KOPT-K1 (cell line): ENCODE results near the gene PTPN1.

ENCODE experiments used
- H3K27ac ChIP-seq: fragments of 200-600 bp; sonication (generic); 2 replicates; pipeline ENCODE4 v1.5.1; 2016; ENCODE audit warnings: antibody characterized with exemption, mild to moderate bottlenecking, low read depth, low read length; ENCODE audit not compliant: poor library complexity, severe bottlenecking
- H3K36me3 ChIP-seq: fragments of 200-600 bp; sonication (generic); 2 replicates; pipeline ENCODE4 v1.5.1; 2017; ENCODE audit warnings: antibody characterized with exemption, mild to moderate bottlenecking, low read length, moderate library complexity; ENCODE audit not compliant: insufficient read depth
- H3K9me3 ChIP-seq: fragments of 200-600 bp; sonication (generic); 2 replicates; pipeline ENCODE4 v1.5.1; 2017; ENCODE audit warnings: antibody characterized with exemption, low read length, mild to moderate bottlenecking; ENCODE audit not compliant: insufficient read depth, poor library complexity, severe bottlenecking

The PTPN1 gene

DNA sequence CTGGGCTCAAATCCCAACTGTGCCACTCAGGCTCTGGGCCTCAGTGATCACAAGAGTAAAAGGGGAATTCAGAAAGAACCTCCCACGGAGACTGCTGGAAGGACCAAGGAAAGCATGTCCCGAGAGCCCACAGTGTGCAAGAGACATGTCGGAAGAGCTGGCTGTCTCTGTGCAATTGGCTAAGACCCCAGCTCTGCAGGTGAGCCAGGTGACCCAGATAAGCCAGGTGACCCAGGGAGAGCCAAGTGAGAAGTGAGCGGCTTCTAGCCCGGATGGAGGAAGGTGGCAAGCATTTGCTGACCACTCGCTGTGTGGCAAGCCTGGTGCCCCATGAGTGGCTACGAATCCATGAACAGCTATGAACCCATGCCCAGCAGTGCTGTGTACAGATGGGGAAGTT lies 122.1 kb downstream of the PTPN1 start:
- Histone ChIP-seq H3K9me3 (no peaks in the 10 kb centered on the region), H3K27ac (no peak overlapping the region), H3K36me3 (no peaks in the 10 kb centered on the region)

DNA sequence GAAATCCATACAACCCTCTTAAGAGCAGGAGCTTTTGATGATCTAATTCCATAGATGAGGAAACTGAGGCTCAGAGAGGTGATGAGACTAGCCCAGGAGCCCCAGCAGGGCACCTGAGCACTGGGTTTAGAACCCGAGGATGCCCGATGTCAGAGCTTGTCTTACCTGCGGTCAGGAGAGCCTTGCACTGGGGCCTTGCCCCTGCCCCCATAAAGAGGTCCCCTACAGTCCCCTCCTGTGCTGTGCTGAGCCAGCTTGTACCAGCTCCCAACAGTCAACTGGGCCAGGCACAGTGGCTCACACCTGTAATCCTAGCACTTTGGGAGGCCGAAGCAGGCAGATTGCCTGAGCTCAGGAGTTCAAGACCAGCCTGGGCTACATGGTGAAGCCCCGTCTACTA lies 122.5 kb downstream of the PTPN1 start:
- Histone ChIP-seq H3K9me3 (no peaks in the 10 kb centered on the region), H3K27ac (no peak overlapping the region), H3K36me3 (no peaks in the 10 kb centered on the region)

DNA sequence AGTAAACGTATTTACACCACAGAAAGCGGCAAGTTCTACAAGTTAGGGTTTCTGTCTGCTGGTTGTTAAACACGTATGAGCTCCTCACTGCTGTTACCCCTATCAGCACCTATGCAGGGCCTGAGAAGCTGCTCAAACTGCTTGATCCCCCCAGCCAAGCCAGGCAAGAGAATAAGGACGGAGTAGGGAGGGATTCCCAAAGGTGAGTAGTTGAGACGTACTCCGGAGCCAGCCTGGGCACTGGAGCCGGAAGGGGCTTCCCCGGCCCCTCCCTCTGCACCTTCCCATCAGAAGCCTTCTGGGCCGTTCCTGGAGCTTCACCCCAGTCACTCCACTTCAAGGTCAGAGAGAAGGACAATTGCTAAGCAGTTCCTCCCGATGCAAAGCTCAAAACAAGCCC lies 123.2 kb downstream of the PTPN1 start:
- Histone ChIP-seq H3K9me3 (no peaks in the 10 kb centered on the region), H3K27ac (no peak overlapping the region), H3K36me3 (no peaks in the 10 kb centered on the region)

DNA sequence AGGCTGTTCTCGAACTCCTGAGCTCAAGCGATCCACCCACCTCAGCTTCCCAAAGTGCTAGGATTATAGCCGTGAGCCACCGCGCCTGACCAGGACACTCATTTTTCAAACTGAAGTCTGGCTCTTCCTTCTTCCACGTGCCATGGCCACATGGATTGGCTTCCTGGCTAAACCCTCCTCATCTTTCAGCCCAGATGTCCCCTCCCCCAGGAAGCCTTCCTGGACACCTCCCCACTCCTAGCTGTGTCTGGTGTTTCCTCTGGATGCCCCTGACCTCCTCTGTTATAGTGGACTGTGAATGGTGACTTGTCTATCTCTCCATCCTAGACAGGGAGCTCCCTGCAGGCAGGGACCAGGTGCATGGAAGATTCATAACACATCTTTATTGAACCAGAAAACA lies 124.0 kb downstream of the PTPN1 start:
- no peak overlapping the region for H3K27ac ChIP-seq
- H3K36me3 ChIP-seq: no peaks in the 10 kb centered on the region
- no peaks in the 10 kb centered on the region for H3K9me3 ChIP-seq
